IMR-90 (cell line): ENCODE data around the gene SEMA6A. TPM values are rescaled to one million over a fixed set of nuclear protein-coding genes. Genes with fewer than 3 reads are reported as not detected.

Experiments used
- ATAC-seq: fragments of 200-7000 bp; cut with Tn5 transposase; 2 replicates; pipeline ENCODE4 v1.9.1; 2020; ENCODE audit warnings: low read depth, mild to moderate bottlenecking, moderate library complexity
- BruUV-seq: library from RNA; stranded (reverse); fragments of 400-500 nt; replicated peaks from 2 replicates; lab custom pipeline; 2021; lab: Mats Ljungman, UMichigan
- CTCF ChIA-PET: fragments of 300-600 bp; formaldehyde crosslinking; extraction: SDS; loops from one replicate; lab custom pipeline; 2021; ENCODE audit warnings: antibody characterized with exemption; lab: Yijun Ruan, JAX
- POLR2A ChIA-PET: fragments of 300-600 bp; sonication (Branson Sonifier 250); formaldehyde crosslinking; loops from one replicate; lab custom pipeline; 2022; ENCODE audit warnings: antibody characterized with exemption; ENCODE audit not compliant: unreplicated experiment; lab: Charles Lee
- DNase-seq: peaks from one replicate; pipeline ENCODE4 v3.0.0; 2013
- H2AFZ ChIP-seq: replicated peaks from 2 replicates; pipeline ENCODE3; 2013; ENCODE audit warnings: low read length, mild to moderate bottlenecking; ENCODE audit not compliant: poor library complexity
- H2AK5ac ChIP-seq: 2 replicates; pipeline ENCODE4 v1.6.1; 2013; ENCODE audit warnings: low read depth, low read length, inconsistent platforms
- H2AK9ac ChIP-seq: replicated peaks from 2 replicates; pipeline ENCODE3; 2013; ENCODE audit warnings: mild to moderate bottlenecking, low read depth, low read length, moderate library complexity; ENCODE audit not compliant: poor library complexity
- H2BK120ac ChIP-seq: 2 replicates; pipeline ENCODE4 v1.6.1; 2013; ENCODE audit warnings: low read depth, low read length, inconsistent platforms
- H2BK15ac ChIP-seq: 3 replicates; pipeline ENCODE4 v1.6.1; 2013; ENCODE audit warnings: low read depth, low read length, inconsistent platforms
- H2BK20ac ChIP-seq: 2 replicates; pipeline ENCODE4 v1.6.1; 2013; ENCODE audit warnings: low read depth, mild to moderate bottlenecking, inconsistent platforms, low read length, moderate library complexity
- H2BK5ac ChIP-seq: 2 replicates; pipeline ENCODE4 v1.6.1; 2013; ENCODE audit warnings: mild to moderate bottlenecking, low read depth, low read length, inconsistent platforms; ENCODE audit not compliant: poor library complexity, severe bottlenecking
- H3K14ac ChIP-seq: replicated peaks from 2 replicates; pipeline ENCODE4 v1.6.1; 2013; ENCODE audit warnings: low read depth, low read length, inconsistent platforms
- H3K18ac ChIP-seq: 2 replicates; pipeline ENCODE4 v1.6.1; 2013; ENCODE audit warnings: low read depth, low read length, control low read depth
- H3K23ac ChIP-seq: 2 replicates; pipeline ENCODE4 v1.6.1; 2013; ENCODE audit warnings: low read depth, low read length, inconsistent platforms
- H3K27ac ChIP-seq: 2 replicates; pipeline ENCODE4 v1.5.1; 2013; ENCODE audit warnings: mild to moderate bottlenecking, control low read depth, low read length; ENCODE audit not compliant: insufficient read depth
- H3K27me3 ChIP-seq: 2 replicates; pipeline ENCODE4 v1.6.1; 2013; ENCODE audit warnings: low read length; ENCODE audit not compliant: control insufficient read depth, insufficient read depth
- H3K36me3 ChIP-seq: 2 replicates; pipeline ENCODE4 v1.6.1; 2013; ENCODE audit warnings: low read length, mixed read lengths; ENCODE audit not compliant: control insufficient read depth, insufficient read depth
- H3K4ac ChIP-seq: 2 replicates; pipeline ENCODE4 v1.6.1; 2013; ENCODE audit warnings: low read depth, low read length, inconsistent platforms
- H3K4me1 ChIP-seq: 2 replicates; pipeline ENCODE4 v1.6.1; 2013; ENCODE audit warnings: low read length, mixed read lengths; ENCODE audit not compliant: control insufficient read depth, insufficient read depth
- H3K4me2 ChIP-seq: 2 replicates; pipeline ENCODE4 v1.6.1; 2013; ENCODE audit warnings: low read depth, mild to moderate bottlenecking, control low read depth, low read length, moderate library complexity
- H3K4me3 ChIP-seq: 2 replicates; pipeline ENCODE4 v1.5.1; 2013; ENCODE audit warnings: low read depth, mild to moderate bottlenecking, control low read depth, low read length, moderate library complexity; ENCODE audit not compliant: insufficient read depth
- H3K56ac ChIP-seq: 2 replicates; pipeline ENCODE4 v1.6.1; 2013; ENCODE audit warnings: low read length, inconsistent platforms; ENCODE audit not compliant: insufficient read depth; ENCODE audit errors: extremely low read depth
- H3K79me1 ChIP-seq, 2 experiments: 2 replicates each; pipeline ENCODE4 v1.6.1; 2013; ENCODE audit warnings: low read length in 2 of 2, inconsistent platforms in 1 of 2, low read depth in 1 of 2
- H3K9ac ChIP-seq: 2 replicates; pipeline ENCODE4 v1.6.1; 2013; ENCODE audit warnings: low read depth, low read length, control low read depth
- H3K9me1 ChIP-seq: 2 replicates; pipeline ENCODE4 v1.6.1; 2013; ENCODE audit warnings: low read length, inconsistent platforms; ENCODE audit not compliant: insufficient read depth
- H3K9me3 ChIP-seq: 2 replicates; pipeline ENCODE4 v1.6.1; 2013; ENCODE audit warnings: low read length; ENCODE audit not compliant: control insufficient read depth, insufficient read depth
- H4K20me1 ChIP-seq: 2 replicates; pipeline ENCODE4 v1.6.1; 2013; ENCODE audit warnings: low read length, inconsistent platforms; ENCODE audit not compliant: insufficient read depth
- H4K5ac ChIP-seq: 2 replicates; pipeline ENCODE4 v1.6.1; 2013; ENCODE audit warnings: mild to moderate bottlenecking, low read depth, low read length, control low read depth
- H4K8ac ChIP-seq, 2 experiments: 2 replicates each; pipeline ENCODE4 v1.6.1; 2013; ENCODE audit warnings: low read depth in 2 of 2, low read length in 2 of 2, control low read depth in 1 of 2, inconsistent platforms in 1 of 2
- H4K91ac ChIP-seq: 2 replicates; pipeline ENCODE4 v1.6.1; 2013; ENCODE audit warnings: low read depth, low read length, inconsistent platforms; ENCODE audit not compliant: insufficient read depth
- BHLHE40 ChIP-seq: fragments of 150-350 bp; IDR thresholded peaks from 2 replicates; pipeline ENCODE4 v1.6.1; 2016; ENCODE audit warnings: mild to moderate bottlenecking, low read depth, low read length
- CEBPB ChIP-seq: IDR thresholded peaks from 2 replicates; pipeline ENCODE4 v1.6.1; 2012; ENCODE audit warnings: low read depth, low read length, improper control_type of control experiment
- CHD1 ChIP-seq: IDR thresholded peaks from 2 replicates; pipeline ENCODE4 v1.6.1; 2012; ENCODE audit warnings: low read depth, low read length, improper control_type of control experiment
- MAFK ChIP-seq: IDR thresholded peaks from 2 replicates; pipeline ENCODE4 v1.6.1; 2012; ENCODE audit warnings: low read depth, low read length, improper control_type of control experiment
- MAZ ChIP-seq: IDR thresholded peaks from 2 replicates; pipeline ENCODE4 v1.6.1; 2012; ENCODE audit warnings: low read depth, mild to moderate bottlenecking, low read length, improper control_type of control experiment, moderate library complexity, borderline replicate concordance
- NFE2L2 ChIP-seq: fragments of 150-350 bp; IDR thresholded peaks from 2 replicates; pipeline ENCODE4 v1.6.1; 2016; ENCODE audit warnings: low read depth, mild to moderate bottlenecking, low read length
- RAD21 ChIP-seq: IDR thresholded peaks from 2 replicates; pipeline ENCODE4 v1.6.1; 2012; ENCODE audit warnings: low read length, improper control_type of control experiment
- RCOR1 ChIP-seq: IDR thresholded peaks from 2 replicates; pipeline ENCODE4 v1.6.1; 2012; ENCODE audit warnings: mild to moderate bottlenecking, low read length, improper control_type of control experiment; ENCODE audit not compliant: insufficient replicate concordance
- RFX5 ChIP-seq: IDR thresholded peaks from 2 replicates; pipeline ENCODE4 v1.8.0; 2012; ENCODE audit warnings: low read depth, mild to moderate bottlenecking, low read length, moderate library complexity
- WGBS, 2 experiments: methylation state at CpG; one replicate each; pipeline versions ENCODE4 v1.1.5 to v1.1.7; 2013; ENCODE audit warnings: missing lambda C conversion rate in 2 of 2; ENCODE audit not compliant: insufficient read length in 1 of 2; ENCODE audit errors: extremely low coverage in 2 of 2; 5-methylcytosine and 5-hydroxymethylcytosine counted together
- dilution Hi-C: fragments of 300-500 bp; cut with HindIII; formaldehyde crosslinking; loops from one replicate; pipeline ENCODE4 v1.14.3; 2018; ENCODE audit warnings: low sequenced_read_pairs; ENCODE audit not compliant: unreplicated experiment
- in situ Hi-C: fragments of 300-500 bp; cut with MboI; formaldehyde crosslinking; loops from 3 replicates; pipeline ENCODE4 v1.14.3; 2019; ENCODE audit warnings: low sequenced_read_pairs, inconsistent platforms, mixed read lengths
- intact Hi-C: fragments of 100-400 bp; cut with micrococcal nuclease; formaldehyde crosslinking; loops from 2 replicates; pipeline ENCODE4 v1.10.0; 2022
- polyA plus RNA-seq, 3 experiments: library from polyadenylated mRNA; depleted of rRNA; stranded (reverse); fragments of >200 nt; gene quantifications; 2 replicates each; pipeline ENCODE4 v1.2.3, GENCODE V29; 2012; ENCODE audit warnings: low replicate concordance in 1 of 3
- total RNA-seq: library from RNA; depleted of rRNA; stranded (reverse); fragments of >200 nt; gene quantifications from 2 replicates; pipeline ENCODE4 v1.2.3, GENCODE V29; 2012
- TF ChIP-seq, protein P1 (sequence below): fragments of 150-350 bp; IDR thresholded peaks from 2 replicates; pipeline ENCODE4 v1.6.1; 2017; ENCODE audit warnings: mild to moderate bottlenecking, antibody characterized with exemption, low read length, low read depth
- TF ChIP-seq, protein P2 (sequence below): fragments of 150-350 bp; IDR thresholded peaks from 2 replicates; pipeline ENCODE4 v1.6.1; 2016; ENCODE audit warnings: low read depth, mild to moderate bottlenecking, low read length, moderate library complexity, borderline replicate concordance

The SEMA6A gene
- total and polyA plus RNA-seq, 2 of the 4 experiments (the other 2 are of a cell fraction) = 0.27 to 0.36 TPM

DNA sequence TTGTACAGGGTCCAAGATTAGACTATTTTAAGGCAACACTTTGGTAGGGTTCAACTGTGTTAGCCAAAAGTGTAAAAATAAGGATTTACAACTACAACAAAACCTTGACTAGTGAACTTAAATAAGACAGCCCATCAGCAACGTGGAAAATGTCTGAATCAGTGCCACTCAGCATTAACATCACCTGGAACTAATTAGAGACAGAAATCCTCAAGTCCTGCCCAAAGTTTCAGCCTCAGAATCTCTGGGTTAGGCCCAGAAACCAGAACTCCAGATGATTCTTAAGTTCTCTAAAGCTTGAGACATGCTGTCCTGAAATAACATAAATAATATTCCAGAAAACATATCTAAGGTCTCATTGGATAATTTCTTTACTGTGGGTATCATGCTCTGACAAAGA, 118.6 kb downstream of the SEMA6A start:
- CTCF ChIA-PET = interaction anchor here (0.6 kb wide), 1 partner anchor 1349 kb away, joined by 3 read pairs; no protein-coding TSS in a partner anchor
- H2AK9ac ChIP-seq = no peak overlapping the region
- H3K4ac ChIP-seq = no peak overlapping the region
- no peak overlapping the region for H2BK20ac ChIP-seq
- BruUV-seq = no TSS peak
- dilution Hi-C loops = no loop called here
- no peak overlapping the region for H2BK5ac ChIP-seq
- peaks cover 12% of the 10 kb centered on the region for H3K27me3 ChIP-seq
- no peak overlapping the region for H3K18ac ChIP-seq
- intact Hi-C loops = no loop called here
- peaks cover 9% of the 10 kb centered on the region; the same call in 1 of the 2 replicates for H3K9me1 ChIP-seq
- no peak overlapping the region for H4K8ac ChIP-seq
- WGBS, 2 experiments = no CpG with 5 or more reads among the region's 1 CpG
- no peak overlapping the region for H3K14ac ChIP-seq
- no peaks in the 10 kb centered on the region for H3K36me3 ChIP-seq
- H4K5ac ChIP-seq = no peak overlapping the region
- no peak overlapping the region for H2BK120ac ChIP-seq
- no peak overlapping the region for H3K4me3 ChIP-seq
- H3K27ac ChIP-seq = no peak overlapping the region
- H2AFZ ChIP-seq = no peak overlapping the region
- H4K91ac ChIP-seq = no peak overlapping the region
- H3K56ac ChIP-seq = no peak overlapping the region
- H3K4me2 ChIP-seq = no peak overlapping the region
- no peaks in the 10 kb centered on the region for H3K9me3 ChIP-seq
- TF ChIP-seq MAZ (no peak), MAFK (no peak), RAD21 (no peak), CEBPB (no peak), NFE2L2 (no peak), RCOR1 (no peak), RFX5 (no peak), BHLHE40 (no peak), CHD1 (no peak)
- TF ChIP-seq, protein P1, sequence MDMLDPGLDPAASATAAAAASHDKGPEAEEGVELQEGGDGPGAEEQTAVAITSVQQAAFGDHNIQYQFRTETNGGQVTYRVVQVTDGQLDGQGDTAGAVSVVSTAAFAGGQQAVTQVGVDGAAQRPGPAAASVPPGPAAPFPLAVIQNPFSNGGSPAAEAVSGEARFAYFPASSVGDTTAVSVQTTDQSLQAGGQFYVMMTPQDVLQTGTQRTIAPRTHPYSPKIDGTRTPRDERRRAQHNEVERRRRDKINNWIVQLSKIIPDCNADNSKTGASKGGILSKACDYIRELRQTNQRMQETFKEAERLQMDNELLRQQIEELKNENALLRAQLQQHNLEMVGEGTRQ = no peak
- TF ChIP-seq, protein P2, sequence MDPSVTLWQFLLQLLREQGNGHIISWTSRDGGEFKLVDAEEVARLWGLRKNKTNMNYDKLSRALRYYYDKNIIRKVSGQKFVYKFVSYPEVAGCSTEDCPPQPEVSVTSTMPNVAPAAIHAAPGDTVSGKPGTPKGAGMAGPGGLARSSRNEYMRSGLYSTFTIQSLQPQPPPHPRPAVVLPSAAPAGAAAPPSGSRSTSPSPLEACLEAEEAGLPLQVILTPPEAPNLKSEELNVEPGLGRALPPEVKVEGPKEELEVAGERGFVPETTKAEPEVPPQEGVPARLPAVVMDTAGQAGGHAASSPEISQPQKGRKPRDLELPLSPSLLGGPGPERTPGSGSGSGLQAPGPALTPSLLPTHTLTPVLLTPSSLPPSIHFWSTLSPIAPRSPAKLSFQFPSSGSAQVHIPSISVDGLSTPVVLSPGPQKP = no peak
- 0 out of 2 replicates have a peak, but pooled peaks cover 2% of the 10 kb centered on the region for H3K4me1 ChIP-seq
- H3K9ac ChIP-seq = no peak overlapping the region
- peaks cover 11% of the 10 kb centered on the region; the same call in 1 of the 2 replicates for H4K20me1 ChIP-seq
- H3K23ac ChIP-seq = no peak overlapping the region
- H2BK15ac ChIP-seq = no peak overlapping the region
- DNase-seq = no peak
- no peak for ATAC-seq
- POLR2A ChIA-PET = no interaction called here
- in situ Hi-C loops = no loop called here
- H3K79me1 ChIP-seq = no peaks in the 10 kb centered on the region
- no peak overlapping the region for H2AK5ac ChIP-seq
